SK-N-MC (cell line): Measurements from ENCODE around the gene KLF13.

Experiments
- DNase-seq: peaks from one replicate; pipeline ENCODE4 v3.0.0-alpha.2; 2011; ENCODE audit warnings: low read depth, low spot score
- H3K27ac ChIP-seq: fragments of 200-600 bp; sonication (generic); 2 replicates; pipeline ENCODE4 v1.5.1; 2016; ENCODE audit warnings: mixed run types
- H3K36me3 ChIP-seq: fragments of 200-600 bp; sonication (generic); 2 replicates; pipeline ENCODE4 v1.6.1; 2017; ENCODE audit warnings: antibody characterized with exemption, low read length, mixed read lengths; ENCODE audit not compliant: insufficient read depth
- H3K4me3 ChIP-seq: fragments of 200-600 bp; sonication (generic); 2 replicates; pipeline ENCODE4 v1.5.1; 2016
- H3K9ac ChIP-seq: fragments of 200-600 bp; sonication (generic); 2 replicates; pipeline ENCODE4 v1.8.0; 2017; ENCODE audit warnings: mixed run types, mixed read lengths; ENCODE audit not compliant: insufficient read length
- H3K9me3 ChIP-seq: fragments of 200-600 bp; sonication (generic); 2 replicates; pipeline ENCODE4 v1.6.1; 2017; ENCODE audit warnings: low read depth, mild to moderate bottlenecking, antibody characterized with exemption, low read length, moderate library complexity, mixed read lengths
- EZH2 ChIP-seq: fragments of 200-600 bp; sonication (generic); IDR thresholded peaks from one replicate; pipeline ENCODE4 v1.6.1; 2017; ENCODE audit warnings: antibody characterized with exemption
- FOXP2 ChIP-seq: optimal IDR thresholded peaks from 2 replicates; pipeline ENCODE3; 2011; ENCODE audit warnings: mild to moderate bottlenecking, moderate library complexity; ENCODE audit not compliant: insufficient read depth; ENCODE audit errors: extremely low read length, control extremely low read depth
- POLR2AphosphoS5 ChIP-seq: IDR thresholded peaks from 2 replicates; pipeline ENCODE4 v1.6.1; 2012; ENCODE audit warnings: mild to moderate bottlenecking, low read depth, low read length, borderline replicate concordance

The KLF13 gene

GRCh38 chr15:31303726-31304648 lies 22.6 kb upstream of the KLF13 start:
- no peak overlapping the region for H3K9ac ChIP-seq

GRCh38 chr15:31304751-31305365 lies 21.8 kb upstream of the KLF13 start:
- no peak overlapping the region for H3K27ac ChIP-seq
- H3K9ac ChIP-seq: no peak overlapping the region
- H3K36me3 ChIP-seq: no peaks in the 10 kb centered on the region
- no peak overlapping the region for H3K4me3 ChIP-seq
- no peak for TF ChIP-seq EZH2
- H3K9me3 ChIP-seq: no peaks in the 10 kb centered on the region
- DNase-seq: no peak

More at GRCh38 chr15:31303726-31304648, 22.6 kb upstream of the KLF13 start:
- no peak for DNase-seq
- no peak overlapping the region for H3K4me3 ChIP-seq
- no peaks in the 10 kb centered on the region for H3K9me3 ChIP-seq
- H3K36me3 ChIP-seq: no peaks in the 10 kb centered on the region
- TF ChIP-seq EZH2 (no peak), FOXP2 (no peak)
- no peak overlapping the region for H3K27ac ChIP-seq

- H3K9ac ChIP-seq: no peak overlapping the region
- H3K9me3 ChIP-seq: no peaks in the 10 kb centered on the region
- TF ChIP-seq EZH2: no peak
- TF ChIP-seq FOXP2: no peak
- no peak for TF ChIP-seq POLR2AphosphoS5
- no peak for DNase-seq
- no peak overlapping the region for H3K27ac ChIP-seq
- H3K36me3 ChIP-seq: no peaks in the 10 kb centered on the region
- no peak overlapping the region for H3K4me3 ChIP-seq
These were observed 21.3 kb upstream of the KLF13 start for GRCh38 chr15:31305375-31305774.

GRCh38 chr15:31305796-31306425 lies 20.7 kb upstream of the KLF13 start:
- no peaks in the 10 kb centered on the region for H3K36me3 ChIP-seq
- H3K9me3 ChIP-seq: no peaks in the 10 kb centered on the region
- no peak for TF ChIP-seq FOXP2
- no peak for TF ChIP-seq POLR2AphosphoS5
- no peak for TF ChIP-seq EZH2
- H3K9ac ChIP-seq: no peak overlapping the region
- H3K4me3 ChIP-seq: no peak overlapping the region
- H3K27ac ChIP-seq: no peak overlapping the region
- DNase-seq: no peak

GRCh38 chr15:31306426-31307269 lies 20.0 kb upstream of the KLF13 start:
- H3K9me3 ChIP-seq: no peaks in the 10 kb centered on the region
- H3K36me3 ChIP-seq: no peaks in the 10 kb centered on the region
- H3K9ac ChIP-seq: no peak overlapping the region
- TF ChIP-seq FOXP2 (no peak), POLR2AphosphoS5 (no peak), EZH2 (no peak)
- no peak overlapping the region for H3K27ac ChIP-seq
- no peak for DNase-seq
- H3K4me3 ChIP-seq: no peak overlapping the region

GRCh38 chr15:31307270-31308184 lies 19.1 kb upstream of the KLF13 start:
- no peaks in the 10 kb centered on the region for H3K9me3 ChIP-seq
- no peak overlapping the region for H3K27ac ChIP-seq
- TF ChIP-seq FOXP2: no peak
- no peak for TF ChIP-seq POLR2AphosphoS5
- TF ChIP-seq EZH2: no peak
- no peak overlapping the region for H3K9ac ChIP-seq
- no peak overlapping the region for H3K4me3 ChIP-seq
- no peak for DNase-seq
- H3K36me3 ChIP-seq: no peaks in the 10 kb centered on the region

GRCh38 chr15:31308185-31308639 lies 18.4 kb upstream of the KLF13 start:
- H3K27ac ChIP-seq: no peak overlapping the region
- no peak overlapping the region for H3K4me3 ChIP-seq
- TF ChIP-seq EZH2 (no peak), POLR2AphosphoS5 (no peak), FOXP2 (no peak)
- no peak overlapping the region for H3K9ac ChIP-seq
- no peak for DNase-seq
- no peaks in the 10 kb centered on the region for H3K9me3 ChIP-seq
- H3K36me3 ChIP-seq: no peaks in the 10 kb centered on the region
